ENCODE data around the gene COL4A3.

COL4A3 gene

GRCh38 chr2:227311861-227312506 is 147.6 kb downstream of the COL4A3 start:
- Histone ChIP-seq H3K27ac (no peak overlapping the region), H3K4me3 (ENCODE audit: low read depth, low read length) (no peak overlapping the region), H3K9me3 (ENCODE audit: severe bottlenecking) (no peaks in the 10 kb centered on the region), H3K36me3 (no peaks in the 10 kb centered on the region), H3K27me3 (ENCODE audit: insufficient read depth, low read depth, severe bottlenecking) (no peaks in the 10 kb centered on the region)
- no peak for DNase-seq
- no peak for TF ChIP-seq CTCF (IDR thresholded peaks at IDR 0.05; ENCODE audit: low read depth, low read length)

- TF ChIP-seq CTCF (IDR thresholded peaks at IDR 0.05; ENCODE audit: low read depth, low read length) = no peak
- H3K9me3 ChIP-seq (ENCODE audit: severe bottlenecking) = no peaks in the 10 kb centered on the region
- H3K27me3 ChIP-seq (ENCODE audit: insufficient read depth, low read depth, severe bottlenecking) = no peaks in the 10 kb centered on the region
- no peak for DNase-seq
- no peak overlapping the region for H3K4me3 ChIP-seq (ENCODE audit: low read depth, low read length)
- H3K36me3 ChIP-seq = no peaks in the 10 kb centered on the region
- no peak overlapping the region for H3K27ac ChIP-seq
Measured at GRCh38 chr2:227312579-227312978, 148.2 kb downstream of the COL4A3 start.

- H3K27ac ChIP-seq = no peak overlapping the region
- H3K9me3 ChIP-seq (ENCODE audit: severe bottlenecking) = no peaks in the 10 kb centered on the region
- no peaks in the 10 kb centered on the region for H3K36me3 ChIP-seq
- no peak for DNase-seq
- no peak overlapping the region for H3K4me3 ChIP-seq (ENCODE audit: low read depth, low read length)
- TF ChIP-seq CTCF (IDR thresholded peaks at IDR 0.05; ENCODE audit: low read depth, low read length) = no peak
- H3K27me3 ChIP-seq (ENCODE audit: insufficient read depth, low read depth, severe bottlenecking) = no peaks in the 10 kb centered on the region
Measured at GRCh38 chr2:227313310-227313709, 148.9 kb downstream of the COL4A3 start.

- DNase-seq = no peak
- Histone ChIP-seq H3K36me3 (no peaks in the 10 kb centered on the region), H3K27me3 (ENCODE audit: insufficient read depth, low read depth, severe bottlenecking) (no peaks in the 10 kb centered on the region), H3K9me3 (ENCODE audit: severe bottlenecking) (peaks cover 6% of the 10 kb centered on the region), H3K4me3 (ENCODE audit: low read depth, low read length) (no peak overlapping the region), H3K27ac (no peak overlapping the region)
- TF ChIP-seq CTCF (IDR thresholded peaks at IDR 0.05; ENCODE audit: low read depth, low read length) = no peak
Measured at GRCh38 chr2:227317834-227318233, 153.4 kb downstream of the COL4A3 start.

- H3K36me3 ChIP-seq = no peaks in the 10 kb centered on the region; the same call in 1 of the 2 replicates
- no peak for DNase-seq
- H3K9me3 ChIP-seq (ENCODE audit: severe bottlenecking) = peaks cover 6% of the 10 kb centered on the region
- no peak overlapping the region for H3K27ac ChIP-seq
- no peaks in the 10 kb centered on the region for H3K27me3 ChIP-seq (ENCODE audit: insufficient read depth, low read depth, severe bottlenecking)
- no peak for TF ChIP-seq CTCF (IDR thresholded peaks at IDR 0.05; ENCODE audit: low read depth, low read length)
- no peak overlapping the region for H3K4me3 ChIP-seq (ENCODE audit: low read depth, low read length)
Measured at GRCh38 chr2:227320305-227321094, 156.1 kb downstream of the COL4A3 start.

Data from WERI-Rb-1 (cell line).